GM18520 (cell line): Measurements from ENCODE around the gene SLC19A2.
A peak's percentile ranks its signal among the peaks of the same experiment; 100 is the strongest.

Source experiments
- ATAC-seq: cut with Tn5 transposase; IDR thresholded peaks from one replicate; pipeline ENCODE4 v1.9.1; 2021; ENCODE audit not compliant: unreplicated experiment

The SLC19A2 gene

GRCh38 chr1:169485431-169486280, at the start of gene SLC19A2:
TSS of gene SLC19A2 (minus strand) at chr1:169485944. CDS start at chr1:169485766, 178 bp downstream.
- peak; percentile 96 for ATAC-seq

GRCh38 chr1:169534653-169535052, 48.9 kb upstream of the SLC19A2 start:
- no peak for ATAC-seq

DNA sequence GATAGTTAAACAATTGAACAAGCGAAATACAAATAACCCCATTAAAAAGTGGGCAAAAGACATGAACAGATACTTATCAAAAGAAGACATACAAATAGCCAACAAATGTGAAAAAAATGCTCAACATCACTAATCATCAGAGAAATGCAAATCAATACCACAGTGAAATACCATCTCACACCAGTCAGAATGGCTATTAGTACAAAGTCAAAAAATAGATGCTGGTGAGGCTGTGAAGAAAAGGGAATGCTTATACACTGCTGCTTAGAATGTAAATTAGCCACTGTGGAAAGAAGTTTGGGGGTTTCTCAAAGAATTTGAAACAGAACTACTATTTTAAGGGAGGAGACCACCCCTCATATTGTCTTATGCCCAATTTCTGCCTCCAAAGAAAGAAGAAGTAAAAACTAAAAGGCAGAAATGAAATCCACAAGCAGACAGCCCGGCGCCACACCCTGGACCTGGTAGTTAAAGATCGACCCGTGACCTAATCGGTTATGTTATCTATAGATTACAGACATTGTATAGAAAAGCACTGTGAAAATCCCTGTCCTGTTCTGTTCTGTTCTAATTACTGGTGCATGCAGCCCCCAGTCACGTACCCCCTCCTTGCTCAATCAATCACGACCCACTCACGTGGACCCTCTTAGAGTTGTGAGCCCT, 47.9 kb upstream of the SLC19A2 start:
- peak; percentile 76 for ATAC-seq

GRCh38 chr1:169530448-169530847, 44.7 kb upstream of the SLC19A2 start:
- ATAC-seq: no peak

DNA sequence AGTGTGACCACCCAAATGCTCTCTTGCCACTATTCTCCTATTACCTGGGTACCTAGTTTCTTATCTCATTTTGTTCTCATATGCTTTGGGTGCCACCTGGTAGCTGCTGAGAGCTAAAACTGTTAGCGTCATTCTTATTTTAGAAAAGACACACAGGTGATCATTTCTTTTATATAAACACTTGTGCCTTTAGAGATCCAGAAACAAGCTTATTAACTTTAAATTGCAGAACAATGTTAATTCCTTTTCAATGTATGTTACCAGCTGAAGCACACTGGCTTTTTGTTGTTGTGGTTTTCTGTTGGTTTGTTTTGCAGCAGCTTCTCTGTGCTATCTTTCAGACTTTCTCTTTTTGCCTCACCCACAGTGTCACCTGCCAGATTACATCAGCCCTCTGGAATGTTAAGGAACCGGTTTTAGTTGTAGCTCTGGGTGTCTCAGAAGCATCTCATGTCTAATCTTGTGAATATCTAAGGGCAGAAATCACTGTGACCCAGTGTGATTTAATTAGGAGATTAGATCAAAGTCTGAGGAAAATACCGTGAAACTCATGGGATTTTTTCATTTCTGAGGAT, 43.4 kb upstream of the SLC19A2 start:
- no peak for ATAC-seq

DNA sequence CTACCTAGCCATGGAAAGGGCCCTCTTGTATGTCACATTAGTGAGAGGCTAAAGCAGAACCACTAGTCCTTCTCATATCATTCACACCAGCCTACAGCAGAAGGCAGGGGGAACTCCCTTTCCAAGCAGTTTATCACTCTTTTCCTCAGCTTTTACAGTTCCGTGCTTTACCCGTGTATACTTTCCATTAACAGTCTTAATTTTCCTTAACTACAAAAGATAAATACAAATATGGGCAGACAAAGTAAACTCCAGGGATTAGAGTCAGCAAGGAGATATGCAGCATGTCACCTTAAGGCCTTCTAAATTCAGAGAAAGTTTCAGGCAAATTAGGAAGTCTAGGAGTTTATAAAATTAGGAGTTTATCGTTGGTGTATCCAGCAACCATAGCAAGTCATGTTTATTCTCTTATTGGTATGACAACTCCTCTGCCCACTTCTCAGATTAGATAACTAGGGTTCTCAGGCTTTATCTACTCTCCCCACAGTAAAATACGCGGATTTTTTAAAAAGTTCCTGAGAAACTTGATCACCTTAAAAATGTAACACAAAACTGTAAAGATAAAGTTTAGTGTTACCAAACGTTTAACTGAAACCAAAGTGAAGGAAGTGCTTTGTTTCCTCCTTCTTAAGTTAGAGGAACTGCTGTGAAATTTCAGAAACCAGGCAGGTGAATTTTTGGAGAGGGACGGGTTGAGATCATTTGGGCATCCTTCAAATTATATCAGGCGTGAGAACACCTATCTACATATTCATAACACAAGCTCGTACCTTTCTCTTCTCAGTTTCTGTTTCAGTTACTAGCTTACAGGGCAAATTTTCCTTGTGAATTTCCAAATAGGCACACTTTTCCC, 42.7 kb upstream of the SLC19A2 start:
- ATAC-seq: no peak

GRCh38 chr1:169527451-169528214, 41.9 kb upstream of the SLC19A2 start:
- ATAC-seq: no peak

DNA sequence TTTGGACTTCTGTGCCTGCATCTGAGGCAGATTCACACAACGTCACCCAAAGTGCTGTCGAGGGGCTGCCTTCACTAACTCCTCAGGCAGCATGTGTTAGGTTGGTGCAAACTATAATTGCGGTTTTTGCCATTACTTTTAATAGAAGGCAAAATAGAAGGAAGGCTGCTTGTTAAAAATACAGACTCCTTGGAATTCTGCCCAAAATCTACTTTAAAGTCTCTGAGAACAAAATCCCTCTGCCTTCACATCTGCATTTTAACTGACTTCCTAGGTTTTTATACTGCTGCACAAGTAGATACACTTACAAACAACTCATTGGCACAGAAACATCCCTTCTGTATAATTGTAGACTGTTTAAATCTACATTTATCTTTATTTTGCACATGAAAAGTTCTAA, 41.3 kb upstream of the SLC19A2 start:
- no peak for ATAC-seq

DNA sequence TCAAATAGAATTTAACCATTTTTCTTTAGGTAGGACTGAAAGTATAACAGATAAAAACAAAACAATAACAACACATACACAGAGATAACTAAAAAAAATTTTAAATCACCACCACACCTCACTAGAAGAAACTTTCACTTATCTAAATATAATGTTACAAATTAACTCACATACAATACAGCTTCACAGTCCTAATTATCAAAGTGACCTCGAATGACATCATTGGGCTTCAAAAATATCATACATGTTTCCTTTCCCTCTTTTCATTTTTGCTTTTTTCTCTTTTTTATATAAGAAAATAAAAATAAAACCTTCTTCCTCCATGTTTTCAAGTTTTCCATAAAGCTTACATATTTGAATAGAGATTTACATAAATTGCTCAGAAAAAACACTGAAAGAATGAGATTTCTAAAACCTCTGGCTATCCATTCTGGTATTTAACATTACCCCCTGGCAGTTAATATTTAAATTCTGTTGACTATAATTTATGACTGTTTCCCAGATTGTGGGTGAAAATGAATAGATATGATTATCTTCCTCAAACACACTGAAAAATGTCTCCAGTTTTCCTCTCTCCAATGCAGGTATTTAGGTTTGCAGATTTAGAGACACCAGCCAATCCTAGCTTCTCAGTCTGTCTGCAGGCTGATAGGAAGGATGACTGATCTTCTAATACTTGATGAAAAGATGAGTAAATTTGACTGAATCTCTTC, 40.5 kb upstream of the SLC19A2 start:
- no peak for ATAC-seq

DNA sequence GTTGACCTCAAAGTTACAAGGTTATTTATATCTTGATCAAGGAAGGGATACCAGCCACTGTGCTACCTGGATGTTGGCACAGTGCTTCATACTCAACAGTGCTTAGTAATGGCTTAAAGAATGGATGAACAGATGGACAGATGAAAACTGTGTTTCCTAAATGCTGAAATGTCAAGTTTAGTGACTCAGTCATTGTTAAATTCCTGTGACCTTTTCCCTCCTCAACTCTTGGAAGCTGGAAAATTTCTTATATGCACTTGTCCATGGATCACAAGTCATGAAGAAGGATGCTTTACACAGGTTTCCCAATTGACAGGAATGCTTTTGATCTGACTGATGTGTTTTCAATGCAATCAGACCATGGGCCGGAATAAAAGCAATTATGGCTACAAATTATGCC, 39.6 kb upstream of the SLC19A2 start:
- ATAC-seq: no peak

DNA sequence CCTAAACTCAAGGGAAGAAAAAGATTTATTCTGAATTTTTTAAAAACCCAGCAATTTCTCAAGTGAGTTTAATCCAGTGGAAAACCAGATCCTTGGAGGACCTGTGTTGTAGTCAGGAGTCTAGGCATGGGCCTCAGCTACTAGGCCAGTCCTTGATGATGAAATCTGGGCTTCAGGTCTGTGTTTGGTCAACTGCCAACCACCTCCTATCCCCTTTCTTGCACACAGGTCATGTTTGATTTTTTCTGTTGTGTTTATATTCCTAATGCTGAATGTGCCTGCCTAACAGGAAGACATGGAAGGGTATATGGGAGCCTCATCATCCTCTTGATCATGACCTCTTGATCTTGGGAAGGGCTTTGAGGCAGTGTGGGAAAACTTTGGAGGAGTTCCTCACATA, 38.2 kb upstream of the SLC19A2 start:
- ATAC-seq: no peak

GRCh38 chr1:169521226-169521625, 35.5 kb upstream of the SLC19A2 start:
- no peak for ATAC-seq

DNA sequence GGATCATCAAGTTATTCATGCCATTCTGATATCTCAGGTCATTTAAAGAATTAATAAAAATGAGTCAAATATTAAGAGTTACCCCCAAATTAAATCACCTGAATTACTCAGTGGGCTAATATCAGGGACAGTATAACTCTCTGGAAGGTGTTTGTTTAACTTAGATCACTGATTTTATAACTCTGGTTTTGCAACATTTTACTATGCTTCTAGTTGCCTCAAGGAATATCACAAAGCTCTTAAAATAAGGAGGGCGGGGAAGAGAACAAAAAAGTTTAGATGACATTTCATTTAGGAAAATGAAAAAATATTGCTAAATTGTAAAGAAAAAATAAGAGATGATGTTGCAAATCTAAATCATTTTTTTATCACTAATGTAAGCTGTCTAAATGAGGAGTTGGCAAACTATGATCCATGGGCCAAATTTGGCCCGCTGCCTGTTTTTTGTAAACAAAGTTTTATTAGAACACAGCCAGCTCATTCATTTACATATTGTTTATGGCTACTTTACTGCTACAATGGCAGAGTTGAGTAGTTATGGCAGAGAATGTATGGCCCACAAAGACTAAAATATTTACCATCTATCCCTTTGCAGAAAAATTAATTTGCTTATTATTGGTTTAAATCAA, 31.9 kb upstream of the SLC19A2 start:
- ATAC-seq: no peak

DNA sequence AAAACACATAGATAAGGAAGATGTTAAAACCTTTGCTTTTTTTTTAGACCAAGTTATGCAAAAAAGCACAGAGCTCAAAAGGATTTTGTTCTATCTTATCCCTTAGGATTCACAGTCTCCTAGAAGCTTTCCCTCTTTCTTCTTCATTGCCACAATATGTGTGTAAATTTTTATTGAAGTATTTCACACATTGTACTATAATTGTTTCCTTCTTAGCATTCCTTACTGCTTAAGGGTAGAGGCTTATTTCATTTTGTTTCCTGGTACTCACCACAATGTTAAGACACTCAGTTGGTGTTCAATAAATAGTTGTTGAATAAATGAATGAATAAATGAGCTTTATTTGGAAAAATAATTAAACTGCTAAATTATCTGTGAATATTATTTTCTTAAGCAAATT, 29.9 kb upstream of the SLC19A2 start:
- ATAC-seq: no peak

DNA sequence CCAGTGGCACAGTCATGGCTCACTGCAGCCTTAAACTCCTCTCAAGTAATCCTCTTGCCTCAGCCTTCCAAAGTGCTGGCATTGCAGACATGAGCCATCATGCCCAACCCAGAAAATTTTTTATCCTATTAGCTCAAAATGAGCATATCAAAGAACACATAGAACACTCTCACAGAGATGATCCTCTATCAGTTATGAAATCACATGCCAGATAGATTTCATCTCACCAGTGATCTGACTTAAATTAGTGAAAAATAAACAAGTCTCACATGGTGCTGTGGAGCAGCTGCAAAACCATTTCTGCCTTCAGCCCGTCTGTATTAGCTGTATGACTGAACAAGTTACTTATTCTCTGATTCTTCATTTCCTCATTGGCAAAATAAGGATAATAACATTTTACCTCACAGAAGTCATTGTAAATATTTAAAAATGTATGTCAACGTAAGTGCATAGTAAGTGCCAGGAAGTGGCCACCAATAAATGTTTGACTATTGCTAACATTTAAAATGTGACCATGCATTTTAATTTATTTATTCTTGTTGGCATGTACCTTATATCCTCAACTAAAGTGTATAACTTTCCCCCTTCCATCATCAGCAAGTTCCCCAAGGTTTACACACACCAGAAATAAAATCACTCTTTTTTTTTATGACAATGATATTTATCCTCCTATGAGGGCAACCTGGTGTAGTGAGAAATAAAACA, 29.0 kb upstream of the SLC19A2 start:
- ATAC-seq: no peak

DNA sequence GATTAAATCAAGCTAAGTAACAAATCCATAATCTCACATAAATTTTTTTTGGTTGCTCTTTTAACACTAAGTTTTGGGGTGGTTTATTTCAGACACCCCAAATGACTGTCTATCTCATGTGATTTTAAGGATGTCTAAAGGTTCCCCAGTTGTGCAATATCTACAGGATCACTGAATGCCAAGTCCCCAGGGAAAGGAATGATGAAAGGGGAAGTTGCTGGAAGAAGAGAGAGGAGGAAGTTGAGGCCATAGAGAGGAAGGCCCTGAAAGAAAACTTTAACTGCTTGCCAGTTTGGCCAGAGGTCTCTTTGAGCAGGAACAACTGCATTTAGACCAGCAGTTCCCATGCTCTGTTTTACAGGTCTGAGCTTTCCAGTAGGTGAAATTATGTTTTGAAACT, 27.5 kb upstream of the SLC19A2 start:
- ATAC-seq: no peak

- ATAC-seq: no peak
Measured at GRCh38 chr1:169511316-169512005, 25.7 kb upstream of the SLC19A2 start.

DNA sequence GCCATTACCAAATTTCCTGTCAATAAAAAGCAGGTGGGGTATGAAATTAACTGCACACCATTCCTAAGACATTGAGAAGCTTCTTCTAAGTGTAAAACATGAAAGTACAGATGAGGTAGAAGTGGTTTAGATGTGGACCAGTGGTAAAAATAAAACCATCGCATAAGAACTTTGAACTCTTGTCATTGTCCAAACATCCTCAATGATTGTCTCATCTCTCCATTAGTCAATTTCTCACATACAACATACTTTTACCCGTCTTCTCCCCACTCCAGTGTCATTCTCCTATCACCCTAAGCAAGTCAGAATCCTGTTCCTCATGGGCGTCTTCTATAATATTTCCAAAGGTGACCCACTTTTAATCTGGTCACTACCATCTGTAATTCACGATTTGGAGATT, 24.3 kb upstream of the SLC19A2 start:
- no peak for ATAC-seq
